Measurements from ENCODE around the gene MT1B. TPM values are rescaled to one million over a fixed set of nuclear protein-coding genes. Genes with fewer than 3 reads are reported as not detected.

Gene MT1B
- total and polyA plus RNA-seq, 9 of the 15 experiments (the other 6 are each of a cell fraction or from before 2014, with no cell fraction given): not detected

- TF ChIP-seq, protein P1, sequence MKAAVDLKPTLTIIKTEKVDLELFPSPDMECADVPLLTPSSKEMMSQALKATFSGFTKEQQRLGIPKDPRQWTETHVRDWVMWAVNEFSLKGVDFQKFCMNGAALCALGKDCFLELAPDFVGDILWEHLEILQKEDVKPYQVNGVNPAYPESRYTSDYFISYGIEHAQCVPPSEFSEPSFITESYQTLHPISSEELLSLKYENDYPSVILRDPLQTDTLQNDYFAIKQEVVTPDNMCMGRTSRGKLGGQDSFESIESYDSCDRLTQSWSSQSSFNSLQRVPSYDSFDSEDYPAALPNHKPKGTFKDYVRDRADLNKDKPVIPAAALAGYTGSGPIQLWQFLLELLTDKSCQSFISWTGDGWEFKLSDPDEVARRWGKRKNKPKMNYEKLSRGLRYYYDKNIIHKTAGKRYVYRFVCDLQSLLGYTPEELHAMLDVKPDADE (conservative IDR thresholded peaks at IDR 0.05; ENCODE audit: control insufficient read depth, low read depth, low read length): no peak
- TF ChIP-seq SP2 (IDR thresholded peaks at IDR 0.05; ENCODE audit: extremely low read depth, low read depth, low read length, poor library complexity, severe bottlenecking) (no peak), KDM4B (IDR thresholded peaks at IDR 0.05; ENCODE audit: borderline replicate concordance in 2 of 2, low read depth in 1 of 2) (no peak), EGR1 (conservative IDR thresholded peaks at IDR 0.05) (peak; percentile 69), ATF7 (IDR thresholded peaks at IDR 0.05) (no peak), GMEB1 (CRISPR knock-in tag; IDR thresholded peaks at IDR 0.05) (peak; percentile 16; the same call in 1 of the 2 replicates), ZNF23 (CRISPR knock-in tag; IDR thresholded peaks at IDR 0.05) (no peak), HSF4 (CRISPR knock-in tag; IDR thresholded peaks at IDR 0.05; ENCODE audit: borderline replicate concordance) (no peak), XRCC3 (IDR thresholded peaks at IDR 0.05) (no peak), NRF1 (conservative IDR thresholded peaks at IDR 0.05 in 1 of 2, IDR thresholded peaks at IDR 0.05 in 1 of 2) (peak; percentile 80 to 84), MBD2 (IDR thresholded peaks at IDR 0.05; ENCODE audit: borderline replicate concordance, low read depth) (no peak), MCM5 (IDR thresholded peaks at IDR 0.05; ENCODE audit: low read depth) (no peak), ZC3H8 (IDR thresholded peaks at IDR 0.05) (no peak), ARID1B (IDR thresholded peaks at IDR 0.05) (no peak), ZNF79 (CRISPR knock-in tag; IDR thresholded peaks at IDR 0.05; ENCODE audit: low read depth) (no peak), ZFP1 (CRISPR knock-in tag; IDR thresholded peaks at IDR 0.05) (no peak), SMARCA5 (IDR thresholded peaks at IDR 0.05) (no peak), MYC (IDR thresholded peaks at IDR 0.05; ENCODE audit: low read depth, low read length) (no peak), MYC (CRISPR knock-in tag; IDR thresholded peaks at IDR 0.05; ENCODE audit: borderline replicate concordance, low read depth) (no peak)
- TF ChIP-seq, protein P2, sequence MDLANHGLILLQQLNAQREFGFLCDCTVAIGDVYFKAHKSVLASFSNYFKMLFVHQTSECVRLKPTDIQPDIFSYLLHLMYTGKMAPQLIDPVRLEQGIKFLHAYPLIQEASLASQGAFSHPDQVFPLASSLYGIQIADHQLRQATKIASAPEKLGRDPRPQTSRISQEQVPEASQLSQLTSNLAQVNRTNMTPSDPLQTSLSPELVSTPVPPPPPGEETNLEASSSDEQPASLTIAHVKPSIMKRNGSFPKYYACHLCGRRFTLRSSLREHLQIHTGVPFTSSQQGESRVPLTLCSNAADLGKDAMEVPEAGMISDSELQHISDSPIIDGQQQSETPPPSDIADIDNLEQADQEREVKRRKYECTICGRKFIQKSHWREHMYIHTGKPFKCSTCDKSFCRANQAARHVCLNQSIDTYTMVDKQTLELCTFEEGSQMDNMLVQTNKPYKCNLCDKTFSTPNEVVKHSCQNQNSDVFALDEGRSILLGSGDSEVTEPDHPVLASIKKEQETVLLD (IDR thresholded peaks at IDR 0.05): 0 out of 2 replicates have a peak, but pooled peaks have one; percentile 30
- TF ChIP-seq, protein P3, sequence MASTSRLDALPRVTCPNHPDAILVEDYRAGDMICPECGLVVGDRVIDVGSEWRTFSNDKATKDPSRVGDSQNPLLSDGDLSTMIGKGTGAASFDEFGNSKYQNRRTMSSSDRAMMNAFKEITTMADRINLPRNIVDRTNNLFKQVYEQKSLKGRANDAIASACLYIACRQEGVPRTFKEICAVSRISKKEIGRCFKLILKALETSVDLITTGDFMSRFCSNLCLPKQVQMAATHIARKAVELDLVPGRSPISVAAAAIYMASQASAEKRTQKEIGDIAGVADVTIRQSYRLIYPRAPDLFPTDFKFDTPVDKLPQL (IDR thresholded peaks at IDR 0.05; ENCODE audit: extremely low read depth, insufficient read length): no peak
- TF ChIP-seq, protein P4, sequence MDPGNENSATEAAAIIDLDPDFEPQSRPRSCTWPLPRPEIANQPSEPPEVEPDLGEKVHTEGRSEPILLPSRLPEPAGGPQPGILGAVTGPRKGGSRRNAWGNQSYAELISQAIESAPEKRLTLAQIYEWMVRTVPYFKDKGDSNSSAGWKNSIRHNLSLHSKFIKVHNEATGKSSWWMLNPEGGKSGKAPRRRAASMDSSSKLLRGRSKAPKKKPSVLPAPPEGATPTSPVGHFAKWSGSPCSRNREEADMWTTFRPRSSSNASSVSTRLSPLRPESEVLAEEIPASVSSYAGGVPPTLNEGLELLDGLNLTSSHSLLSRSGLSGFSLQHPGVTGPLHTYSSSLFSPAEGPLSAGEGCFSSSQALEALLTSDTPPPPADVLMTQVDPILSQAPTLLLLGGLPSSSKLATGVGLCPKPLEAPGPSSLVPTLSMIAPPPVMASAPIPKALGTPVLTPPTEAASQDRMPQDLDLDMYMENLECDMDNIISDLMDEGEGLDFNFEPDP (CRISPR knock-in tag; IDR thresholded peaks at IDR 0.05): no peak
These were observed 8.5 kb upstream of the MT1B start (continued) for GRCh38 chr16:56643080-56643778.
